ENCODE data around the gene PBX1.

The PBX1 gene

DNA sequence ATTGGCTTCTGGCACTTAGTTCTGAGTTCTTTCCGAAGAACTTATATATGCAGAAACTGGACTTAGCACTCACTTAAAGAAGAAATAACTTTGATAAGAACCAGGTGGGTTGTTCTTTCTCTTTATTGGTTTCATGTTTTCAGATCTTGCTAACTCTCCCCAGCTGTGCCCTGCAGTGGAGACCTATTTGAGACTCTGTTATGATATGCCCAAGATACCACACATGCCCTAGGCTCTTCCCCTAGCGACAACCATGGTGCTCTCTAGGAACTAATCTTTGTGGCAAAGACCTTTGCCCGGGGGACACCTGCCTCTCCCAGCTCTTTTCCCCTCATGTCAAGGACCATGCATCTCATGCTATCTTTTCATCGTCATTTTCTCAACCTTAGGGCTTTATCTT is 128.8 kb downstream of the PBX1 start:
- no peaks in the 10 kb centered on the region for H3K4me1 ChIP-seq (ENCODE audit: low read length)
- no peaks in the 10 kb centered on the region for H3K9me3 ChIP-seq (ENCODE audit: insufficient read depth, low read length)
- no peak overlapping the region for H3K4me2 ChIP-seq (ENCODE audit: low read length)
- H3K27me3 ChIP-seq (ENCODE audit: low read depth, low read length), result no peaks in the 10 kb centered on the region
- TF ChIP-seq EZH2phosphoT487 (IDR thresholded peaks at IDR 0.05; ENCODE audit: low read depth), result no peak
- TF ChIP-seq, protein P1, sequence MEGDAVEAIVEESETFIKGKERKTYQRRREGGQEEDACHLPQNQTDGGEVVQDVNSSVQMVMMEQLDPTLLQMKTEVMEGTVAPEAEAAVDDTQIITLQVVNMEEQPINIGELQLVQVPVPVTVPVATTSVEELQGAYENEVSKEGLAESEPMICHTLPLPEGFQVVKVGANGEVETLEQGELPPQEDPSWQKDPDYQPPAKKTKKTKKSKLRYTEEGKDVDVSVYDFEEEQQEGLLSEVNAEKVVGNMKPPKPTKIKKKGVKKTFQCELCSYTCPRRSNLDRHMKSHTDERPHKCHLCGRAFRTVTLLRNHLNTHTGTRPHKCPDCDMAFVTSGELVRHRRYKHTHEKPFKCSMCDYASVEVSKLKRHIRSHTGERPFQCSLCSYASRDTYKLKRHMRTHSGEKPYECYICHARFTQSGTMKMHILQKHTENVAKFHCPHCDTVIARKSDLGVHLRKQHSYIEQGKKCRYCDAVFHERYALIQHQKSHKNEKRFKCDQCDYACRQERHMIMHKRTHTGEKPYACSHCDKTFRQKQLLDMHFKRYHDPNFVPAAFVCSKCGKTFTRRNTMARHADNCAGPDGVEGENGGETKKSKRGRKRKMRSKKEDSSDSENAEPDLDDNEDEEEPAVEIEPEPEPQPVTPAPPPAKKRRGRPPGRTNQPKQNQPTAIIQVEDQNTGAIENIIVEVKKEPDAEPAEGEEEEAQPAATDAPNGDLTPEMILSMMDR (IDR thresholded peaks at IDR 0.05; ENCODE audit: low read depth, low read length), result no peak
- H3K9ac ChIP-seq (ENCODE audit: low read length), result no peak overlapping the region
- no peak overlapping the region for H3K27ac ChIP-seq (ENCODE audit: low read length)
- no peaks in the 10 kb centered on the region for H3K79me2 ChIP-seq (ENCODE audit: low read length)
- no peaks in the 10 kb centered on the region for H3K36me3 ChIP-seq (replicated peaks; ENCODE audit: low read depth, low read length)
- H4K20me1 ChIP-seq (ENCODE audit: insufficient read depth, low read length), result no peaks in the 10 kb centered on the region
- H3K4me3 ChIP-seq (ENCODE audit: low read length), result no peak overlapping the region
- no peak overlapping the region for H2AFZ ChIP-seq (ENCODE audit: low read depth, low read length)

DNA sequence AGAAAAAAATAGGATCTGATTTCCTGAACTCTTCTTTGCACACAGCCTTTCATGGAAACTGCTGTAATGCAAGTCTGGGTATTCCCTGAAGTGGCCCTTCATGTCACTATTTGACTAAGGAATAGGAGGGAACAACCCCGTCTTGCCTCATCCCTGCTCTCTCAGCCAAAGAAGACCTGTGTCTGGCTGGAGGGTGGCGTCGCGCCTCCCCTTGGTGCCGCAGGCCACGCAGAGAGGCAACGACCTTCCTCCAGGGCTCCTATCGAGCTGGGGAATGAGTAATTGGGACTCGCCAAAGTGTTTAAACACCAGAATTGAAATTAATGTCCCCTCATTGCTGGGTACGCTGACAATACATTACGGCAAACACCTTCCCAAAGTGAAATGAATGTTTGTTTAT is 129.8 kb downstream of the PBX1 start:
- H3K27ac ChIP-seq (ENCODE audit: low read length), result no peak overlapping the region
- H3K79me2 ChIP-seq (ENCODE audit: low read length), result no peaks in the 10 kb centered on the region
- TF ChIP-seq, protein P1 (IDR thresholded peaks at IDR 0.05; ENCODE audit: low read depth, low read length), result no peak
- TF ChIP-seq EZH2phosphoT487 (IDR thresholded peaks at IDR 0.05; ENCODE audit: low read depth), result no peak
- H3K27me3 ChIP-seq (ENCODE audit: low read depth, low read length), result no peaks in the 10 kb centered on the region
- no peaks in the 10 kb centered on the region for H3K9me3 ChIP-seq (ENCODE audit: insufficient read depth, low read length)
- no peaks in the 10 kb centered on the region for H4K20me1 ChIP-seq (ENCODE audit: insufficient read depth, low read length)
- no peak overlapping the region for H2AFZ ChIP-seq (ENCODE audit: low read depth, low read length)
- no peak overlapping the region for H3K4me2 ChIP-seq (ENCODE audit: low read length)
- no peak overlapping the region for H3K4me3 ChIP-seq (ENCODE audit: low read length)
- no peaks in the 10 kb centered on the region for H3K4me1 ChIP-seq (ENCODE audit: low read length)
- no peak overlapping the region for H3K9ac ChIP-seq (ENCODE audit: low read length)
- H3K36me3 ChIP-seq (replicated peaks; ENCODE audit: low read depth, low read length), result no peaks in the 10 kb centered on the region

DNA sequence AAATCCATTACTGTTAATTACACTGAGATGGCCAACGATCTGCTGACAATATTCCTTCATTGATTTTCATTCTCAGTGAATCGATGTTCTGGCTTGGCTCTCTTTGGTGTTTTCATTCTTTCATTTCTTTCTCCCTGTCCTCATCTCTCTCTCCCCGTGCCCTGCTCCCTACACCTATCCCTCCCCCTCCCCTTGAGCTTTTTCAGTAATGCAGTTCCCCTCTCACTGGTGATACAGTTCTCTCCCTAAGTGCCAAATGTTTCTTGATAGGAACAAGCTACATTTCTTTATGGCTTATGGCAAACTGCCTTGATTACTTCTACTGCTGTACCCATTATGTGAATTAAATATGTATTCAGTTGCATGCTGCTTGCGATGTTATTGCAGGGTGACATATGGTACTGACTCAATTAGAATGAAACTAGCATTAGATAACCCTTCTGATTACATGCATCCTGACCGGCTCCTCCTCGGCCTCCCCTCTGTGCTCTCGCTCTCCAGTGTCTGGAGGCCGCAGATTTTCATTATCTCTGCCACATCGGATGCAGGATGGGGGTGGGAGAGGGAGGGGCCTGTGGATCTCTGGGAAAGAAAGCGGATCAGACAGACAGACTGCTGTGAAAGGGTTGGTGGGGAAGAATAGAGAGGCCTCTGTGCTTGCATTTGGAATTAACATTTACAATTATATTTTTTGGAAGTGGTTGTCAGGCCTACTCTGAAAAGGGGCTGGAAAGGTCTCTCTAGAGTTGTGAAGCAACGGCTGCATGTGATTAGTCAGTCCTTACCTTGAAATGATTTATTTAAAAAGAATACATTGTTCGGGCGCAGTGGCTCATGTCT is 130.9 kb downstream of the PBX1 start:
- H3K4me1 ChIP-seq (ENCODE audit: low read length), result no peaks in the 10 kb centered on the region
- no peak overlapping the region for H3K9ac ChIP-seq (ENCODE audit: low read length)
- H3K9me3 ChIP-seq (ENCODE audit: insufficient read depth, low read length), result no peaks in the 10 kb centered on the region
- H2AFZ ChIP-seq (ENCODE audit: low read depth, low read length), result no peak overlapping the region
- H3K4me3 ChIP-seq (ENCODE audit: low read length), result no peak overlapping the region
- no peaks in the 10 kb centered on the region for H3K79me2 ChIP-seq (ENCODE audit: low read length)
- no peak overlapping the region for H3K4me2 ChIP-seq (ENCODE audit: low read length)
- H3K27ac ChIP-seq (ENCODE audit: low read length), result no peak overlapping the region
- no peaks in the 10 kb centered on the region for H3K36me3 ChIP-seq (replicated peaks; ENCODE audit: low read depth, low read length)
- H4K20me1 ChIP-seq (ENCODE audit: insufficient read depth, low read length), result no peaks in the 10 kb centered on the region
- H3K27me3 ChIP-seq (ENCODE audit: low read depth, low read length), result no peaks in the 10 kb centered on the region
- TF ChIP-seq, protein P1 (IDR thresholded peaks at IDR 0.05; ENCODE audit: low read depth, low read length), result no peak
- TF ChIP-seq EZH2phosphoT487 (IDR thresholded peaks at IDR 0.05; ENCODE audit: low read depth), result no peak

DNA sequence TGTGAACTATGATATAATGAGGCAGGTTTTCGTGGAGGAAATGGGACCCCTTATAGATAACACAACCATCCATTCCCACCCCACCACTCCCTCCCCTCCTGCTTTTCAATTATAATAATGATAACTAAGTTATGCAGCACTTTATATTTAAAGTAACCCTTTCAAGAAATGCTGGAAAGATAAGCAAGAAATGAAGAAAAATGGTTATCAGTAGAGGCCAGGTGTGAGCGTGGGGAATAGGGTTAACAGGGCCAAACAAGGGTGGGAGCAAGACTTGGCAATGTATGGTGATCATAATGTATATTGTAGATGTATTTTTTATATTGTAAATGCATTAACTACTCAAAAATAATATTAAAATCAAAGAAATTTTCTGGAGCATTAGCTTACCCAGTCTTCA is 133.4 kb downstream of the PBX1 start:
- no peaks in the 10 kb centered on the region for H3K36me3 ChIP-seq (replicated peaks; ENCODE audit: low read depth, low read length)
- H3K9me3 ChIP-seq (ENCODE audit: insufficient read depth, low read length), result no peaks in the 10 kb centered on the region
- H3K4me1 ChIP-seq (ENCODE audit: low read length), result no peaks in the 10 kb centered on the region
- no peaks in the 10 kb centered on the region for H3K27me3 ChIP-seq (ENCODE audit: low read depth, low read length)
- no peaks in the 10 kb centered on the region for H4K20me1 ChIP-seq (ENCODE audit: insufficient read depth, low read length)
- H3K27ac ChIP-seq (ENCODE audit: low read length), result no peak overlapping the region
- no peak for TF ChIP-seq EZH2phosphoT487 (IDR thresholded peaks at IDR 0.05; ENCODE audit: low read depth)
- TF ChIP-seq, protein P1 (IDR thresholded peaks at IDR 0.05; ENCODE audit: low read depth, low read length), result no peak
- H3K4me2 ChIP-seq (ENCODE audit: low read length), result no peak overlapping the region
- no peak overlapping the region for H2AFZ ChIP-seq (ENCODE audit: low read depth, low read length)
- no peak overlapping the region for H3K4me3 ChIP-seq (ENCODE audit: low read length)
- no peak overlapping the region for H3K9ac ChIP-seq (ENCODE audit: low read length)
- H3K79me2 ChIP-seq (ENCODE audit: low read length), result no peaks in the 10 kb centered on the region

Measured in OCI-LY3 (cell line).